AG08396 (cell line): ENCODE data around the gene SEC16B.
A peak's percentile ranks its signal among the peaks of the same experiment; 100 is the strongest.
"Not testable (repeated sequence)": the region's sequence is repeated elsewhere in the genome, so short reads cannot be mapped to it uniquely, and the experiment has no call there.

Source experiments
- DNase-seq: peaks from one replicate; pipeline ENCODE4 v3.0.0; 2012; ENCODE audit warnings: low spot score, mixed read lengths

The SEC16B gene, protein sequence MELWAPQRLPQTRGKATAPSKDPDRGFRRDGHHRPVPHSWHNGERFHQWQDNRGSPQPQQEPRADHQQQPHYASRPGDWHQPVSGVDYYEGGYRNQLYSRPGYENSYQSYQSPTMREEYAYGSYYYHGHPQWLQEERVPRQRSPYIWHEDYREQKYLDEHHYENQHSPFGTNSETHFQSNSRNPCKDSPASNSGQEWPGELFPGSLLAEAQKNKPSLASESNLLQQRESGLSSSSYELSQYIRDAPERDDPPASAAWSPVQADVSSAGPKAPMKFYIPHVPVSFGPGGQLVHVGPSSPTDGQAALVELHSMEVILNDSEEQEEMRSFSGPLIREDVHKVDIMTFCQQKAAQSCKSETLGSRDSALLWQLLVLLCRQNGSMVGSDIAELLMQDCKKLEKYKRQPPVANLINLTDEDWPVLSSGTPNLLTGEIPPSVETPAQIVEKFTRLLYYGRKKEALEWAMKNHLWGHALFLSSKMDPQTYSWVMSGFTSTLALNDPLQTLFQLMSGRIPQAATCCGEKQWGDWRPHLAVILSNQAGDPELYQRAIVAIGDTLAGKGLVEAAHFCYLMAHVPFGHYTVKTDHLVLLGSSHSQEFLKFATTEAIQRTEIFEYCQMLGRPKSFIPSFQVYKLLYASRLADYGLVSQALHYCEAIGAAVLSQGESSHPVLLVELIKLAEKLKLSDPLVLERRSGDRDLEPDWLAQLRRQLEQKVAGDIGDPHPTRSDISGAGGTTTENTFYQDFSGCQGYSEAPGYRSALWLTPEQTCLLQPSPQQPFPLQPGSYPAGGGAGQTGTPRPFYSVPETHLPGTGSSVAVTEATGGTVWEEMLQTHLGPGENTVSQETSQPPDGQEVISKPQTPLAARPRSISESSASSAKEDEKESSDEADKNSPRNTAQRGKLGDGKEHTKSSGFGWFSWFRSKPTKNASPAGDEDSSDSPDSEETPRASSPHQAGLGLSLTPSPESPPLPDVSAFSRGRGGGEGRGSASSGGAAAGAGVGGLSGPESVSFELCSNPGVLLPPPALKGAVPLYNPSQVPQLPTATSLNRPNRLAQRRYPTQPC

GRCh38 chr1:177969825-177970371 is at the start of gene SEC16B:
TSS of gene SEC16B (minus strand) at chr1:177970058. CDS start at chr1:177967981, 2,077 bp downstream.
- no peak for DNase-seq

- no peak for DNase-seq
Observed at GRCh38 chr1:178019622-178020021, 49.8 kb upstream of the SEC16B start.

DNA sequence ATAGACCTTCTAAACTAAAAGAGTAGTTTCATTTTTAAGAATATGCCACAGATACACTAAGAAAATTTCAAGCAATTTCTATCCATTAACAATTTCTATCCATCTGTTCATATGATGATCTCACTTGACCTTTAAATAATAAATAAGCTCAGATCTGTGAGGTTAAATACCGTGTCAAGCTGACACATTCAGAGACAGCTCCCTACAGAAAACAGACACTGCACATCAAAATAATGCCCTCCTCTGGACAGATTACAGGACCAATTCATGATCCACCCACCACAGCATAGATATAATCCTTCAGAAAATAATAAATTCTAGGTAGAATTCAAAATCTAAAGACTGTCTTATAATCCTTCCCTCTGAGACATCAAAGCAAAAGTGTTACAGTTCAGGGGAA is 49.4 kb upstream of the SEC16B start:
- DNase-seq: no peak

DNA sequence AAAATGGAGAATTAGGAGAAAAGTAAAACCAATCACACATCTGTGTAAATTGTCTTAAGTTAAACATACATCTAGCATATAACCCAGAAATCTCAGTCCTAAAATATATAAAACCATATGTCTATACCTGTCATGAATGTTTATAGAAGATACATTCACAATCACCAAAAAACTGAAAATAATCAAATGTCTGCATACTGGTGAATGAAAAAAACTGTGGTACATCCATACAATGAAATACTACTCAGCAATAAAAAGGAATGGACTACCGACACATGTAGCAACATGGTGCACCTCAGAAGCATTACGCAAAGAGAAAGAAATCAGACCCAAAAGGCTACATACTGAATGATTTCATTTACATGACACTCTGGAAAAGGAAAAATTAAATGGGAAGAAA is 47.7 kb upstream of the SEC16B start:
- DNase-seq: no peak

DNA sequence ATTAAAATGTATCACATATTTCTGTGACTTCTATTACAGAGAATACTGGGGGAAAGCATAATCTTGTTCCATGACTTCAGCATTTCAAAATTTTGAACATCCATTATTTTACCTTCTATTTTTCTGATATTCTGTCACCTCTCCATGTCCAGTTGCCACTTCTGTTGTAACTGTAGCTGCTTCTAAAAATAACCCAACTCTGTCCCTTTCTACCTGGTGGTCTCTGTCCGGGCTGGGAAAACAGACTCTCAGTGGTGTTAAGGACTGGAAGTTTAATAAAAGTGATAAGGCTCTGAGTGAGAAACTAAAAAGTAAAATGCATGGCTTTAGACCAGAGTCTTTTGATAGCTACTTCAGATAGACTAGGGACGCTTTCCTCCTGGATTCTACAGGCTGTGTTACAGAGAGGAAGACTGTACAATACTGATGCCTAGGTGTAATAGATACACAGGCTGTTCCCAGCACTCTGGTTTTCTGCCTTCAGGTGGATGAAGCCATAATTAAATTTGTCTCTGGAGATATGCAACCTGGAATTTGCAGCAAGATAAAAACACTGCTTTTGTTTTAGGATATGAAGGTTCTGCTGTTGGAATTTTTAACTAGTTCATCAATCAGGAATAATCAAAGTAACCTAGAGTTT is 42.1 kb upstream of the SEC16B start:
- DNase-seq: no peak

- peak; percentile 21 for DNase-seq
Observed at GRCh38 chr1:178011465-178011828, 41.6 kb upstream of the SEC16B start.

- no peak for DNase-seq
Observed at GRCh38 chr1:178010674-178011464, 41.0 kb upstream of the SEC16B start.

DNA sequence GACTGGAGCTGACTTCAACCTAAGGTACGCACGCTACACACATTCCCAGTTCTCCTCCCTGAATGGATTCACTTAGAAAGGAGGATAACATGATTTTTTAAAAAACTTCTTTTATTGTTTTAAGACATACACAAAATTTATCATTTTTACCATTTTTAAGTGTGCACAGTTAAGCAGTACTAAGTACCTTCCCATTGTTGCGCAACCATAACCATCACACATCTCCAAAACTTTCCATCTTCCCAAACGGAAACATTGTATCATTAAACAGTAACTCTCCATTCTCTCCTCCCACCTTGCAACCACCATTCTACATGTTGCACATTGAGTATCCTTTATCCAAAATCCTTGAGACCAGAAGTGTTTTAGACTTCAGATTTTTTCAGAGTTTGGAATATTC is 36.2 kb upstream of the SEC16B start:
- DNase-seq: no peak

- DNase-seq: no peak
Observed at GRCh38 chr1:178005450-178005849, 35.6 kb upstream of the SEC16B start.

DNA sequence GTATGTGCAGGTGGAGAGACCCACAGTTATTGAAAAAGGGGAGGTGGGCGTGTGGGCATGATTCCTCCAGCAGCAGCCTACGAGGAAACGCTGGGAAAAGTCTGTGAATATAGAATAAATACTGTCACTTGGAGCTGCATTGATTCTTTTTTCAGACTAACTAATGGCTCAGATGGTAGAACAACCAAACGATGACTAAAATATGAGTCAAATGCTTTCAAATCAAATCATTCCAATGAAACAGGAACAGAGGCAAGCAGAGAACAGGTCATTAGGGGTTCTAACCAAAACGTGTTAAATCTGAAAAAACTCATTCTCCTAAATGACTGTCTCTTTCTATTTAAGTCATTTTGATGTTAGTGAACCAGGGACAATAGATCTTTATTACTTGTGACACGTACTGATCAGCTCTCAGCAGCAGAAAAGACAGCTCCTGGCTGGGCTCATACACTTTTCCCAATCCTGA is 35.1 kb upstream of the SEC16B start:
- no peak for DNase-seq

- no peak for DNase-seq
Observed at GRCh38 chr1:177998696-177999631, 29.1 kb upstream of the SEC16B start.

DNA sequence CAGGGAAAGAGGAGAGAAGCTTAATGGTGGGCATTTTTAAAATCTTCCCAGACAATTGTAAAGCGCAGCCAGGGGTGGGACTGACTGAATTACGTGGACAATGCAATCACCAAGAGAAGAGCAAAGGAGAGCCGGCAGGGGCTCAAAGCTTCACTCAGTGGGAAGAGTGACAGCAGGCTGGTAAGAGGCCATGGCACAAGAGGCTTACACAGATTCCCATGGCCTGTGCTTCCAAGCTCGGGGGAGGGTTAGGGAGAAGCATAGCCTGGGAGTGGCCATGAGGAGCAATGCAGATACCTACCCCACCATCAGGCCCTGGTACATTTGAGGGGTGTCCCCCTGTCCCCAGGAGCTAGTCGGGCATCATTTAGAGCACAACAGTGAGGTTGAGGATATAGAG is 27.1 kb upstream of the SEC16B start:
- DNase-seq: no peak

GRCh38 chr1:177995369-177995768 is 25.5 kb upstream of the SEC16B start:
- no peak for DNase-seq

GRCh38 chr1:177986281-177986680 is 16.4 kb upstream of the SEC16B start:
- not testable (repeated sequence) for DNase-seq

DNA sequence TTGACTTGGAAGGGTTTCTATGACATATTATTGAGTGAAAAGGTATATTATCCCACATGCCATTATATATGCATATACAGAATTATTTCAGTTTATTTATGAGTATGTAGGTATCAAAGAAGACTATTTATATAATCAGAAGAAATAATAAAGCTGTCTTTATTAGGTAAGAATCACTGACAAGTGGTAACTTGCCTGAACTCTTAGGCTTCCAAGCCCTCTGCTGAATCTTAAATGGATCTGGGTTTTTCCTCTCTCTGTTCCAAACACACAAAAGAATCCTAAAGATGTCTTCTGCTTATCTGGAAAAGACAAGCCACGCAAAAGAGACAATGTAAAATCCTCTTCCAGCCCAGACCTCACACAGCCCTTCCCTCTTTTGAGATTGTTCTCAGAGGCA is 14.9 kb upstream of the SEC16B start:
- DNase-seq: no peak

DNA sequence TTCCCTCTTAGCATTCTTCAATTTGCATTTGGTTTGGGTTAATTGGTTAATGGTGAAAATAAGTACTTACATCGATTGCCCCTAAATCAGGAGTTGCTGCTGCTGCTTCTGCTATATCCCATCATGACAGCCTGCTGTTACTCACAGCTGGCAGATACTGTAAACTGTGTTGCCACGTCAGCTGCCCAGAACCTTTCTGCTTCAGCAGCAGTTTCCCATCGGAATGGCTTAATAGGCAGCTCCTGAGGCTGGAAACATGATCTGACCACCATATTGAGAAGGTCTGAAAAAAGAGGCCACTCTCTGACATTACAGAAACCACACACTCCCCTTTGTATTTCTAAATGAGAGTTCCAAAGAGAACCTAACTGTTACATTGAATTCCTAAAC is 14.3 kb upstream of the SEC16B start:
- peak; percentile 86 for DNase-seq

GRCh38 chr1:177983482-177984135 is 13.8 kb upstream of the SEC16B start:
- DNase-seq: no peak

DNA sequence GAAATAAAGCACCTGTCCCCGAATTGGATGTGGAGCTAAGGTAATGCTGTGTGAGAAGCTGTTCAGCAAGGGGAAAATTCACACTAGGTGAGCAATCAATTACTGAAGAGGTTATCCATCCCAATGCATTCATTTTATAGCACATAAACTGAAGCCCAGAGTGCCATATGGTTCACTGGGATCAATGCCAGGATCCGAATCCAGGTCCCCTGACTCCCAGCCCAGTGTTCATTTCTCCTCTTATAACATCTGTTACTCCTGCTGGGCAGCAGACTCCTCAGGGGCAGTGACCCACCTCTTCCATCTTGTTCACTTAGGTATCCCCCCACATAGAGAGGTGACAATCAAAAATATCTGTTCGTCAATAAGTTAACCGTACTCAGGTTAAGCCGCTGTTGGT is 13.2 kb upstream of the SEC16B start:
- no peak for DNase-seq

DNA sequence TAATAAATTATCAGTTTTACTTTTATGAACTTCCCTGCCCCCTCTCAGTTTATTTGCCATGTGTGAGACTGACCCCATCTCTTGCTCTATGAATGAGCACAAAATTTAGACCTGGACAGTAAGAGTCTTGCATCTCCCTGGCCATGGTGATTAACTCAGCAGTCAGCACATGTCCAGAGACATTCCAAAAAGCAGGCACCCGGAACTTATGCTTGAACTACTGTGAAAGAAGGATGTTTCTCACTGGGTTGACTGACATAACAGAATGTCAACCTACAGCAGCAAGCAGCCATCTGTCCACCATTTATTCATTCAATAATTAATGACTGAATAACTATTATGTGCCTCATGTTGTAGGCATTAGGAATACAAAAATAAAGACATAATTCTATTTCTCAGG is 11.3 kb upstream of the SEC16B start:
- DNase-seq: no peak
